ENCODE results near the gene NEDD1.

GRCh38 chr12:96878704-96879103 lies 28.4 kb upstream of the NEDD1 start:
- TF ChIP-seq POLR2AphosphoS5 (IDR thresholded peaks at IDR 0.05), result no peak
- no peak for TF ChIP-seq POLR2A (IDR thresholded peaks at IDR 0.05)
